ENCODE measurements around the gene PTPRK.

GRCh38 chr6:128519931-128520435 lies 416 bp downstream of the PTPRK start:
- no peak for TF ChIP-seq EP300 (IDR thresholded peaks at IDR 0.05)
- no peak for TF ChIP-seq POLR2A (IDR thresholded peaks at IDR 0.05)
- no peak for TF ChIP-seq CTCF (IDR thresholded peaks at IDR 0.05)
- TF ChIP-seq POLR2AphosphoS5 (IDR thresholded peaks at IDR 0.05): no peak

All from sigmoid colon (tissue), 4 donors.